Natural killer cell (primary cell): ENCODE measurements around the gene S1PR3. TPM values are rescaled to one million over a fixed set of nuclear protein-coding genes. Genes with fewer than 3 reads are reported as not detected.

ENCODE experiments used
- ATAC-seq, 3 donors: fragments of 150-1000 bp in 2 of 3; fragments of 200-7000 bp in 1 of 3; cut with Tn5 transposase; 1 replicate in 1 of 3; 2 replicates in 2 of 3; pipeline ENCODE4 v1.10.0; 2021; ENCODE audit warnings: mild to moderate bottlenecking in 2 of 3, moderate library complexity in 2 of 3
- DNase-seq, 2 donors: peaks; one replicate each; pipeline versions ENCODE4 v3.0.0 to v3.0.0-alpha.2; 2013 to 2021; ENCODE audit warnings: mixed read lengths in 1 of 2
- H3K27ac ChIP-seq: one replicate; pipeline ENCODE4 v1.5.1; 2013; ENCODE audit warnings: mild to moderate bottlenecking, low read length
- H3K27me3 ChIP-seq: one replicate; pipeline ENCODE4 v1.6.1; 2013; ENCODE audit warnings: low read length; ENCODE audit not compliant: control insufficient read depth, insufficient read depth
- H3K36me3 ChIP-seq: one replicate; pipeline ENCODE4 v1.6.1; 2013; ENCODE audit warnings: low read length; ENCODE audit not compliant: control insufficient read depth, insufficient read depth
- H3K4me1 ChIP-seq: one replicate; pipeline ENCODE4 v1.6.1; 2013; ENCODE audit warnings: low read length; ENCODE audit not compliant: control insufficient read depth, insufficient read depth
- H3K4me3 ChIP-seq: one replicate; pipeline ENCODE4 v1.5.1; 2013; ENCODE audit warnings: low read length
- H3K9me3 ChIP-seq: one replicate; pipeline ENCODE4 v1.6.1; 2013; ENCODE audit warnings: low read length; ENCODE audit not compliant: control insufficient read depth, insufficient read depth
- H3K27ac Mint-ChIP-seq, 2 donors: one replicate each; pipeline ENCODE4 v1.8.0; 2022; ENCODE audit warnings: mild to moderate bottlenecking in 2 of 2, mixed read lengths in 2 of 2, moderate library complexity in 1 of 2
- H3K27me3 Mint-ChIP-seq, 2 donors: one replicate each; pipeline ENCODE4 v1.8.0; 2022; ENCODE audit warnings: low read depth in 2 of 2, mixed read lengths in 2 of 2
- H3K36me3 Mint-ChIP-seq: one replicate; pipeline ENCODE4 v1.8.0; 2022; ENCODE audit warnings: mixed read lengths
- H3K4me1 Mint-ChIP-seq, 2 donors: one replicate each; pipeline ENCODE4 v1.8.0; 2022; ENCODE audit warnings: mixed read lengths in 2 of 2
- H3K4me3 Mint-ChIP-seq: one replicate; pipeline ENCODE4 v1.8.0; 2022; ENCODE audit warnings: mild to moderate bottlenecking, moderate library complexity, mixed read lengths
- H3K9me3 Mint-ChIP-seq, 2 donors: one replicate each; pipeline ENCODE4 v1.8.0; 2022; ENCODE audit warnings: mixed read lengths in 2 of 2
- CTCF ChIP-seq: fragments of 200-600 bp; IDR thresholded peaks from one replicate; pipeline ENCODE4 v1.8.0; 2022; ENCODE audit warnings: antibody characterized with exemption
- WGBS: methylation state at CpG from one replicate; pipeline ENCODE4 v1.1.7; 2013; ENCODE audit warnings: missing lambda C conversion rate; ENCODE audit not compliant: insufficient coverage; 5-methylcytosine and 5-hydroxymethylcytosine counted together
- intact Hi-C: fragments of 100-400 bp; cut with micrococcal nuclease; formaldehyde crosslinking; loops from one replicate; pipeline ENCODE4 v1.14.2; 2022
- total RNA-seq, 4 donors: library from RNA; stranded (reverse); fragments of 120-200 nt in 1 of 4; gene quantifications; one replicate each; pipeline versions ENCODE4 v1.2.3 to v1.2.4, GENCODE V29; 2013 to 2022

Gene S1PR3
- total RNA-seq, 3 donors from 2014 or later (not counting 1 experiment from before 2014, with no cell fraction given), result 1.1 to 1.5 TPM; not detected in 1

GRCh38 chr9:88987661-88988060 lies 3.6 kb upstream of the S1PR3 start:
- no peak for TF ChIP-seq CTCF
- intact Hi-C loops, result no loop called here
- no peaks in the 10 kb centered on the region for H3K4me1 ChIP-seq
- 91% methylated on average over 4 of the region's 4 CpGs for WGBS
- no peaks in the 10 kb centered on the region for H3K27me3 ChIP-seq
- H3K4me3 ChIP-seq, result no peak overlapping the region
- ATAC-seq, result no peak
- Mint-ChIP-seq H3K9me3 (no peaks in the 10 kb centered on the region), H3K4me1 (no peaks in the 10 kb centered on the region), H3K36me3 (no peaks in the 10 kb centered on the region), H3K4me3 (no peak overlapping the region), H3K27me3 (peaks cover 35 to 51% of the 10 kb centered on the region in 2 donors), H3K27ac (no peak overlapping the region)
- no peak for DNase-seq
- no peaks in the 10 kb centered on the region for H3K9me3 ChIP-seq
- no peaks in the 10 kb centered on the region for H3K36me3 ChIP-seq
- H3K27ac ChIP-seq, result no peak overlapping the region

- no peak for TF ChIP-seq CTCF
- H3K27me3 ChIP-seq, result peaks cover 2% of the 10 kb centered on the region
- Mint-ChIP-seq H3K9me3 (no peaks in the 10 kb centered on the region), H3K27me3 (peaks cover 38 to 64% of the 10 kb centered on the region in 2 donors), H3K27ac (no peak overlapping the region), H3K4me1 (no peaks in the 10 kb centered on the region), H3K4me3 (no peak overlapping the region), H3K36me3 (no peaks in the 10 kb centered on the region)
- peak in 2 of 3 donors; percentile 36 to 52 for ATAC-seq
- H3K27ac ChIP-seq, result no peak overlapping the region
- H3K9me3 ChIP-seq, result no peaks in the 10 kb centered on the region
- no peaks in the 10 kb centered on the region for H3K4me1 ChIP-seq
- H3K36me3 ChIP-seq, result no peaks in the 10 kb centered on the region
- intact Hi-C loops, result no loop called here
- no peak overlapping the region for H3K4me3 ChIP-seq
- peak in 1 of 2 donors; percentile 49 for DNase-seq
- 13% methylated on average over 4 of the region's 7 CpGs for WGBS
These were observed 2.2 kb upstream of the S1PR3 start for GRCh38 chr9:88988796-88989641.

- intact Hi-C loops, result no loop called here
- H3K27me3 Mint-ChIP-seq, result peaks cover 38 to 64% of the 10 kb centered on the region in 2 donors
These were observed 1.1 kb upstream of the S1PR3 start for GRCh38 chr9:88990041-88990728.

More at GRCh38 chr9:88990041-88990728, 1.1 kb upstream of the S1PR3 start:
- H3K27ac ChIP-seq, result no peak overlapping the region
- H3K27me3 ChIP-seq, result peaks cover 2% of the 10 kb centered on the region
- no peaks in the 10 kb centered on the region for H3K9me3 ChIP-seq
- H3K4me1 Mint-ChIP-seq, result no peaks in the 10 kb centered on the region
- no peak overlapping the region for H3K4me3 Mint-ChIP-seq
- no peak overlapping the region for H3K4me3 ChIP-seq
- WGBS, result 84% methylated on average over 23 of the region's 25 CpGs
- no peaks in the 10 kb centered on the region for H3K4me1 ChIP-seq
- no peak for TF ChIP-seq CTCF
- no peaks in the 10 kb centered on the region for H3K36me3 Mint-ChIP-seq
- H3K27ac Mint-ChIP-seq, result no peak overlapping the region
- DNase-seq (no peak), ATAC-seq (no peak)
- no peaks in the 10 kb centered on the region for H3K36me3 ChIP-seq
- no peaks in the 10 kb centered on the region for H3K9me3 Mint-ChIP-seq
